ENCODE data around the gene ADAMTSL5.
"Not testable (repeated sequence)": the region's sequence is repeated elsewhere in the genome, so short reads cannot be mapped to it uniquely, and the experiment has no call there.

Gene ADAMTSL5

GRCh38 chr19:1529430-1529816, 16.6 kb upstream of the ADAMTSL5 start:
- no peak for DNase-seq

GRCh38 chr19:1528596-1529429, 16.0 kb upstream of the ADAMTSL5 start:
- DNase-seq: no peak

GRCh38 chr19:1527650-1528309, 15.0 kb upstream of the ADAMTSL5 start:
- no peak for DNase-seq

GRCh38 chr19:1526979-1527649, 14.3 kb upstream of the ADAMTSL5 start:
- DNase-seq: peak; percentile 41

GRCh38 chr19:1526066-1526778, 13.4 kb upstream of the ADAMTSL5 start:
- peak; percentile 29 for DNase-seq

GRCh38 chr19:1525343-1525742, 12.5 kb upstream of the ADAMTSL5 start:
- DNase-seq: no peak

- no peak for DNase-seq
Measured at GRCh38 chr19:1524972-1525325, 12.1 kb upstream of the ADAMTSL5 start.

GRCh38 chr19:1524287-1524971, 11.6 kb upstream of the ADAMTSL5 start:
- no peak for DNase-seq

- DNase-seq: no peak
Measured at GRCh38 chr19:1523412-1524286, 10.8 kb upstream of the ADAMTSL5 start, which contains the start of gene PLK5. Gene PLK5, plus strand, starts transcription at chr19:1524077. Its CDS starts 2,920 bp downstream, at chr19:1526997.

GRCh38 chr19:1522838-1523237, 10.0 kb upstream of the ADAMTSL5 start:
- no peak for DNase-seq

- no peak for DNase-seq
Measured at GRCh38 chr19:1522061-1522460, 9.2 kb upstream of the ADAMTSL5 start.

GRCh38 chr19:1521636-1522035, 8.8 kb upstream of the ADAMTSL5 start:
- DNase-seq: no peak

GRCh38 chr19:1520203-1520780, 7.5 kb upstream of the ADAMTSL5 start:
- DNase-seq: peak; percentile 53

- not testable (repeated sequence) for DNase-seq
Measured at GRCh38 chr19:1519802-1520201, 7.0 kb upstream of the ADAMTSL5 start.

GRCh38 chr19:1518471-1518870, 5.7 kb upstream of the ADAMTSL5 start:
- DNase-seq: no peak

- DNase-seq: peak; percentile 28
Measured at GRCh38 chr19:1516395-1516753, 3.6 kb upstream of the ADAMTSL5 start.

- no peak for DNase-seq
Measured at GRCh38 chr19:1514986-1515721, 2.3 kb upstream of the ADAMTSL5 start.

- DNase-seq: no peak
Measured at GRCh38 chr19:1514295-1514661, 1.5 kb upstream of the ADAMTSL5 start.

GRCh38 chr19:1513499-1514294, 878 bp upstream of the ADAMTSL5 start:
- peak; percentile 60 for DNase-seq

Data from DMS53 (cell line).